H9 (cell line): ENCODE data around the gene GTF3C1. TPM values are rescaled to one million over a fixed set of nuclear protein-coding genes. Genes with fewer than 3 reads are reported as not detected.
A peak's percentile ranks its signal among the peaks of the same experiment; 100 is the strongest.

ENCODE experiments used
- DNase-seq: peaks from one replicate; pipeline ENCODE4 v3.0.0-alpha.2; 2017
- H2AFZ ChIP-seq: one replicate; pipeline ENCODE4 v1.6.1; 2013; ENCODE audit warnings: mild to moderate bottlenecking, low read length, control low read depth, moderate library complexity
- H2AK5ac ChIP-seq: 2 replicates; pipeline ENCODE4 v1.6.1; 2013; ENCODE audit warnings: low read length, control low read depth, mixed read lengths; ENCODE audit not compliant: insufficient read length
- H2BK120ac ChIP-seq: one replicate; pipeline ENCODE4 v1.6.1; 2013; ENCODE audit warnings: low read depth, mild to moderate bottlenecking, low read length, control low read depth, inconsistent platforms; ENCODE audit not compliant: poor library complexity, severe bottlenecking
- H2BK12ac ChIP-seq: 2 replicates; pipeline ENCODE4 v1.6.1; 2013; ENCODE audit warnings: low read length, control low read depth, mixed read lengths, low read depth; ENCODE audit not compliant: insufficient read length
- H2BK15ac ChIP-seq: 2 replicates; pipeline ENCODE4 v1.6.1; 2013; ENCODE audit warnings: low read depth, low read length, control low read depth
- H2BK20ac ChIP-seq: one replicate; pipeline ENCODE4 v1.6.1; 2013; ENCODE audit warnings: low read depth, mild to moderate bottlenecking, low read length, control low read depth, inconsistent platforms; ENCODE audit not compliant: poor library complexity, severe bottlenecking
- H2BK5ac ChIP-seq: 2 replicates; pipeline ENCODE4 v1.6.1; 2013; ENCODE audit warnings: low read length, control low read depth, mixed read lengths; ENCODE audit not compliant: insufficient read length
- H3K14ac ChIP-seq: 2 replicates; pipeline ENCODE4 v1.6.1; 2013; ENCODE audit warnings: low read length, control low read depth; ENCODE audit not compliant: insufficient read depth
- H3K18ac ChIP-seq: 2 replicates; pipeline ENCODE4 v1.6.1; 2013; ENCODE audit warnings: low read depth, mild to moderate bottlenecking, mixed read lengths, low read length, control low read depth; ENCODE audit not compliant: insufficient read length
- H3K23ac ChIP-seq: 2 replicates; pipeline ENCODE4 v1.6.1; 2013; ENCODE audit warnings: low read length, control low read depth, mixed read lengths, low read depth; ENCODE audit not compliant: insufficient read length
- H3K23me2 ChIP-seq: 2 replicates; pipeline ENCODE4 v1.6.1; 2013; ENCODE audit warnings: low read depth, mild to moderate bottlenecking, mixed read lengths, low read length, control low read depth; ENCODE audit not compliant: insufficient read length, poor library complexity, severe bottlenecking
- H3K27ac ChIP-seq: 2 replicates; pipeline ENCODE4 v1.5.1; 2013; ENCODE audit warnings: low read length, control low read depth, mixed read lengths, low read depth; ENCODE audit not compliant: insufficient read length
- H3K27me3 ChIP-seq: 2 replicates; pipeline ENCODE4 v1.6.1; 2013; ENCODE audit warnings: low read length, control low read depth, inconsistent platforms; ENCODE audit not compliant: insufficient read depth
- H3K4ac ChIP-seq: 2 replicates; pipeline ENCODE4 v1.6.1; 2013; ENCODE audit warnings: low read depth, mild to moderate bottlenecking, control low read depth, inconsistent platforms, low read length, moderate library complexity
- H3K4me1 ChIP-seq: 2 replicates; pipeline ENCODE4 v1.6.1; 2013; ENCODE audit warnings: low read length, control low read depth, inconsistent platforms; ENCODE audit not compliant: insufficient read depth
- H3K4me2 ChIP-seq: 2 replicates; pipeline ENCODE4 v1.6.1; 2013; ENCODE audit warnings: low read length, control low read depth, mixed read lengths; ENCODE audit not compliant: insufficient read length, insufficient read depth
- H3K56ac ChIP-seq: 2 replicates; pipeline ENCODE4 v1.6.1; 2013; ENCODE audit warnings: low read depth, mild to moderate bottlenecking, mixed read lengths, low read length, control low read depth; ENCODE audit not compliant: insufficient read length
- H3K79me1 ChIP-seq: 2 replicates; pipeline ENCODE4 v1.6.1; 2013; ENCODE audit warnings: low read depth, mild to moderate bottlenecking, moderate library complexity, low read length, control low read depth, inconsistent platforms; ENCODE audit not compliant: insufficient read depth, poor library complexity, severe bottlenecking
- H3K79me2 ChIP-seq: 2 replicates; pipeline ENCODE4 v1.6.1; 2013; ENCODE audit warnings: low read length, control low read depth, inconsistent platforms; ENCODE audit not compliant: insufficient read depth
- H3K9ac ChIP-seq: 2 replicates; pipeline ENCODE4 v1.6.1; 2013; ENCODE audit warnings: low read length, control low read depth, mixed read lengths; ENCODE audit not compliant: insufficient read length; ENCODE audit errors: extremely low read depth
- H3K9me3 ChIP-seq: one replicate; pipeline ENCODE4 v1.6.1; 2013; ENCODE audit warnings: low read depth, low read length, inconsistent platforms; ENCODE audit not compliant: control insufficient read depth
- H3T11ph ChIP-seq: one replicate; pipeline ENCODE4 v1.6.1; 2013; ENCODE audit warnings: mild to moderate bottlenecking, low read length, control low read depth, inconsistent platforms
- H4K20me1 ChIP-seq: one replicate; pipeline ENCODE4 v1.6.1; 2013; ENCODE audit not compliant: control insufficient read depth, insufficient read length, insufficient read depth
- H4K5ac ChIP-seq: 2 replicates; pipeline ENCODE4 v1.6.1; 2013; ENCODE audit warnings: low read depth, mild to moderate bottlenecking, mixed read lengths, low read length, control low read depth; ENCODE audit not compliant: insufficient read length
- H4K8ac ChIP-seq: replicated peaks from 2 replicates; pipeline ENCODE4 v1.6.1; 2013; ENCODE audit warnings: low read length, control low read depth, mixed read lengths, low read depth; ENCODE audit not compliant: insufficient read length
- H4K91ac ChIP-seq: 2 replicates; pipeline ENCODE4 v1.6.1; 2013; ENCODE audit warnings: low read depth, mild to moderate bottlenecking, moderate library complexity, mixed read lengths, low read length, control low read depth; ENCODE audit not compliant: insufficient read length
- H3K27ac Mint-ChIP-seq, 3 experiments: 2 replicates in 2 of 3; 3 replicates in 1 of 3; pipeline ENCODE4 v1.8.0; 2020 to 2021; ENCODE audit warnings: mixed read lengths in 3 of 3, mild to moderate bottlenecking in 1 of 3, moderate library complexity in 1 of 3
- H3K27me3 Mint-ChIP-seq: 2 replicates; pipeline ENCODE4 v1.8.0; 2021; ENCODE audit warnings: low read depth, mild to moderate bottlenecking, moderate library complexity, mixed read lengths
- H3K36me3 Mint-ChIP-seq, 3 experiments: 2 replicates in 2 of 3; 3 replicates in 1 of 3; pipeline ENCODE4 v1.8.0; 2020 to 2021; ENCODE audit warnings: low read depth in 3 of 3, mixed read lengths in 3 of 3; ENCODE audit not compliant: insufficient read depth in 1 of 3
- H3K4me1 Mint-ChIP-seq, 2 experiments: 2 replicates each; pipeline ENCODE4 v1.8.0; 2020; ENCODE audit warnings: mixed read lengths in 2 of 2
- H3K4me3 Mint-ChIP-seq, 2 experiments: 2 replicates in 1 of 2; 3 replicates in 1 of 2; pipeline ENCODE4 v1.8.0; 2020 to 2021; ENCODE audit warnings: mild to moderate bottlenecking in 2 of 2, mixed read lengths in 2 of 2, moderate library complexity in 1 of 2
- H3K9me3 Mint-ChIP-seq, 2 experiments: 2 replicates in 1 of 2; 3 replicates in 1 of 2; pipeline ENCODE4 v1.8.0; 2020; ENCODE audit warnings: mild to moderate bottlenecking in 2 of 2, mixed read lengths in 2 of 2, moderate library complexity in 1 of 2
- WGBS: extraction: QIAGEN DNeasy Blood & Tissue Kit; methylation state at CpG from one replicate; pipeline ENCODE4 v1.1.7; 2013; ENCODE audit warnings: missing lambda C conversion rate, low lambda C conversion rate, mixed read lengths; ENCODE audit not compliant: insufficient read length; ENCODE audit errors: extremely low coverage; 5-methylcytosine and 5-hydroxymethylcytosine counted together
- total RNA-seq: library from RNA; stranded (reverse); gene quantifications from 2 replicates; pipeline ENCODE4 v1.2.1, GENCODE V29; 2021
- TF ChIP-seq, protein P1 (sequence below): fragments of 200-600 bp; sonication (generic); conservative IDR thresholded peaks from 3 replicates; pipeline ENCODE4 v1.8.0; 2021; ENCODE audit warnings: antibody characterized with exemption, mild to moderate bottlenecking

The GTF3C1 gene
- total RNA-seq, 1 experiment from 2014 or later, result 113 TPM

DNA sequence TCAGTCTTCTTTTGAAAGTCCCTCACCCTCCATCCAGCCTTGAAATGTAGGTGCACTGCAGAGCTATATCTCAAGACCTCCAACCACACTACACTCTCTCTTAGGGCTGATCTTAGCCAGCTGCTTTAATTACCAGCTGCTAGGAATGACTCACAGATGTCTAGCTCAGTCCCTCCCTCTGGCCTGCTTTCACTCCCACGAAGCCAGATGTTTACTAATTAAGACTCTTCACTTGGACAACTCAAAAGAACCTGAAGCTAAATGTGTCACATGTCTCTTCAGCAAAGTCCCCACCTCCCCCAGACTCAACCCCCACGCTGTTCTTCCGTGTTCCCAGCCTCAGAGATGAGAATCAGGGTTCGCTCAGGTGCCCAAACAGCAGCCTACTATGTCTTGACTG, 2.6 kb downstream of the GTF3C1 start:
- Histone ChIP-seq H3K9ac (no peak overlapping the region), H3K4me1 (no peaks in the 10 kb centered on the region), H3K18ac (no peak overlapping the region), H3K23ac (no peak overlapping the region), H2AFZ (no peak overlapping the region), H2BK12ac (no peak overlapping the region), H4K20me1 (no peaks in the 10 kb centered on the region), H3K79me2 (peaks cover 13% of the 10 kb centered on the region; the same call in 1 of the 2 replicates), H3K79me1 (peaks cover 13% of the 10 kb centered on the region), H3K14ac (no peak overlapping the region), H3K27ac (no peak overlapping the region), H3K4ac (no peak overlapping the region), H3K4me2 (no peak overlapping the region), H3K23me2 (peaks cover 3% of the 10 kb centered on the region), H2BK20ac (no peak overlapping the region), H3T11ph (no peak overlapping the region), H3K9me3 (no peaks in the 10 kb centered on the region), H4K8ac (no peak overlapping the region), H2AK5ac (no peak overlapping the region), H2BK120ac (no peak overlapping the region), H4K91ac (no peak overlapping the region), H2BK5ac (no peak overlapping the region), H4K5ac (no peak overlapping the region), H2BK15ac (no peak overlapping the region), H3K27me3 (no peaks in the 10 kb centered on the region), H3K56ac (no peak overlapping the region)
- H3K9me3 Mint-ChIP-seq, result no peaks in the 10 kb centered on the region
- no peak for DNase-seq
- H3K27me3 Mint-ChIP-seq, result no peaks in the 10 kb centered on the region; the same call in 1 of the 2 replicates
- WGBS, result no CpG with 5 or more reads among the region's 4 CpGs
- H3K4me3 Mint-ChIP-seq, result peak overlapping the region; percentile 24 to 25; a peak in 1 of 5 replicates
- peaks cover 26 to 45% (median 44%) of the 10 kb centered on the region in 3 experiments; a peak in 6 of 7 replicates for H3K36me3 Mint-ChIP-seq
- peaks cover 11 to 25% of the 10 kb centered on the region in 2 experiments for H3K4me1 Mint-ChIP-seq
- TF ChIP-seq, protein P1, sequence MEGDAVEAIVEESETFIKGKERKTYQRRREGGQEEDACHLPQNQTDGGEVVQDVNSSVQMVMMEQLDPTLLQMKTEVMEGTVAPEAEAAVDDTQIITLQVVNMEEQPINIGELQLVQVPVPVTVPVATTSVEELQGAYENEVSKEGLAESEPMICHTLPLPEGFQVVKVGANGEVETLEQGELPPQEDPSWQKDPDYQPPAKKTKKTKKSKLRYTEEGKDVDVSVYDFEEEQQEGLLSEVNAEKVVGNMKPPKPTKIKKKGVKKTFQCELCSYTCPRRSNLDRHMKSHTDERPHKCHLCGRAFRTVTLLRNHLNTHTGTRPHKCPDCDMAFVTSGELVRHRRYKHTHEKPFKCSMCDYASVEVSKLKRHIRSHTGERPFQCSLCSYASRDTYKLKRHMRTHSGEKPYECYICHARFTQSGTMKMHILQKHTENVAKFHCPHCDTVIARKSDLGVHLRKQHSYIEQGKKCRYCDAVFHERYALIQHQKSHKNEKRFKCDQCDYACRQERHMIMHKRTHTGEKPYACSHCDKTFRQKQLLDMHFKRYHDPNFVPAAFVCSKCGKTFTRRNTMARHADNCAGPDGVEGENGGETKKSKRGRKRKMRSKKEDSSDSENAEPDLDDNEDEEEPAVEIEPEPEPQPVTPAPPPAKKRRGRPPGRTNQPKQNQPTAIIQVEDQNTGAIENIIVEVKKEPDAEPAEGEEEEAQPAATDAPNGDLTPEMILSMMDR, result no peak
- H3K27ac Mint-ChIP-seq, result peak overlapping the region; percentile 5 to 49 (median 45); a peak in 4 of 7 replicates
